Adrenal gland (tissue), 12 donors: Measurements from ENCODE around the gene MORN1. TPM values are rescaled to one million over a fixed set of nuclear protein-coding genes. Genes with fewer than 3 reads are reported as not detected.

ENCODE experiments used
- DNase-seq, 7 donors: peaks; one replicate each; pipeline ENCODE4 v3.0.0-alpha.2; 2019 to 2020
- H3K27ac ChIP-seq, 5 donors: fragments of 200-600 bp; sonication (generic) in 4 of 5; 1 replicate in 3 of 5; 2 replicates in 2 of 5; pipeline versions ENCODE4 v1.5.1 to v1.8.0; 2016 to 2020; ENCODE audit warnings: mild to moderate bottlenecking in 1 of 5
- H3K27me3 ChIP-seq: fragments of 200-600 bp; 2 replicates; pipeline ENCODE4 v1.8.0; 2021
- H3K36me3 ChIP-seq, 2 donors: fragments of 200-600 bp; replicated peaks in 1 of 2; 1 replicate in 1 of 2; 2 replicates in 1 of 2; pipeline versions ENCODE4 v1.5.1 to v1.8.0; 2018 to 2022
- H3K4me1 ChIP-seq, 2 donors: fragments of 200-600 bp; replicated peaks in 1 of 2; 1 replicate in 1 of 2; 2 replicates in 1 of 2; pipeline versions ENCODE4 v1.5.1 to v1.8.0; 2018 to 2021
- H3K4me3 ChIP-seq, 4 donors: fragments of 200-600 bp; sonication (generic) in 3 of 4; one replicate each; pipeline ENCODE4 v1.5.1; 2016 to 2018
- H3K9me3 ChIP-seq, 3 donors: fragments of 200-600 bp; sonication (generic) in 1 of 3; replicated peaks in 1 of 3; 1 replicate in 2 of 3; 2 replicates in 1 of 3; pipeline versions ENCODE4 v1.5.1 to v1.8.0; 2016 to 2021
- CTCF ChIP-seq, 6 experiments: fragments of 450-650 bp in 4 of 6; fragments of 200-600 bp in 2 of 6; sonication (generic) in 1 of 6; IDR thresholded peaks; 1 replicate in 5 of 6; 2 replicates in 1 of 6; pipeline versions ENCODE4 v1.5.1 to v1.8.0; 2016 to 2021; ENCODE audit warnings: antibody characterized with exemption in 6 of 6, mild to moderate bottlenecking in 2 of 6, moderate library complexity in 1 of 6
- POLR2A ChIP-seq, 2 donors: fragments of 450-650 bp; IDR thresholded peaks; one replicate each; pipeline ENCODE4 v1.6.1; 2017; ENCODE audit warnings: antibody characterized with exemption in 2 of 2, mild to moderate bottlenecking in 2 of 2, moderate library complexity in 1 of 2
- WGBS, 4 donors: extraction: QIAGEN DNeasy Blood & Tissue Kit in 2 of 4; methylation state at CpG; one replicate each; pipeline versions ENCODE4 v1.1.5 to v1.1.7; 2013 to 2017; 5-methylcytosine and 5-hydroxymethylcytosine counted together
- intact Hi-C, 2 donors: fragments of 100-400 bp; cut with DNase I; formaldehyde crosslinking; loops; one replicate each; pipeline versions ENCODE4 v1.14.1 to v1.15.0; 2022 to 2023
- polyA plus RNA-seq, 3 donors: library from polyadenylated mRNA; stranded (reverse); fragments of 200-250 nt in 2 of 3; fragments of 350-450 nt in 1 of 3; fragmentation: Illumina TruSeq in 1 of 3; extraction: RNeasy Lipid Tissue Mini Kit (QIAGEN cat#74804) in 1 of 3; gene quantifications; one replicate each; pipeline ENCODE4 v1.2.3, GENCODE V29; 2013 to 2014
- total RNA-seq, 9 donors: library from RNA; depleted of rRNA in 4 of 9; stranded (reverse); fragments of >200 nt in 4 of 9; fragments of 120-200 nt in 1 of 9; fragmentation: NEBNext Ultra II Directional in 1 of 9; extraction: Animal tissue kit (Norgen Biotek cat#: 25700) in 1 of 9; gene quantifications; one replicate each; pipeline versions ENCODE4 v1.1.0 to v1.2.4, GENCODE V29; 2013 to 2023
- donor health status: healthy with polysubstance abuse.
- donor health status: Bipolar disorder and iron deficiency.
- donor health status: DM: yes; HTN: yes; CAD: no.
- donor health status: DM: no; HTN: no; CAD: no.
- donor health status: DM: no; HTN: no; CAD: no.
- donor health status: DM: yes; HTN: yes; CAD: no.

The MORN1 gene
- total and polyA plus RNA-seq, 12 donors, result 1.8 to 14.1 (median 8.7) TPM

- 83 to 93% (median 87%) methylated on average over 4 to 29 of the region's 29 CpGs for WGBS, 4 donors
- no peaks in the 10 kb centered on the region for H3K4me1 ChIP-seq
- no peak for DNase-seq
- no peak for TF ChIP-seq CTCF (IDR thresholded peaks at IDR 0.05)
- TF ChIP-seq POLR2A (IDR thresholded peaks at IDR 0.05), result no peak
- no peak overlapping the region for H3K27ac ChIP-seq
- H3K4me3 ChIP-seq, result no peak overlapping the region
- intact Hi-C loops, result no loop called here
- no peaks in the 10 kb centered on the region for H3K36me3 ChIP-seq
- no peaks in the 10 kb centered on the region for H3K27me3 ChIP-seq
- no peaks in the 10 kb centered on the region for H3K9me3 ChIP-seq
Observed at GRCh38 chr1:2344744-2345296, 46.5 kb downstream of the MORN1 start.

GRCh38 chr1:2344121-2344681 is 47.2 kb downstream of the MORN1 start:
- no peak for TF ChIP-seq CTCF (IDR thresholded peaks at IDR 0.05)
- no peak for TF ChIP-seq POLR2A (IDR thresholded peaks at IDR 0.05)
- H3K36me3 ChIP-seq, result no peaks in the 10 kb centered on the region
- no peak overlapping the region for H3K27ac ChIP-seq
- intact Hi-C loops, result no loop called here
- H3K4me1 ChIP-seq, result no peaks in the 10 kb centered on the region
- H3K4me3 ChIP-seq, result no peak overlapping the region
- WGBS, 4 donors, result 89 to 94% (median 92%) methylated on average over 3 to 24 of the region's 24 CpGs
- no peak for DNase-seq
- H3K9me3 ChIP-seq, result no peaks in the 10 kb centered on the region
- no peaks in the 10 kb centered on the region for H3K27me3 ChIP-seq

- intact Hi-C loops, result no loop called here
- no peak for DNase-seq
- H3K4me3 ChIP-seq, result no peak overlapping the region
- H3K4me1 ChIP-seq, result no peaks in the 10 kb centered on the region
- no peaks in the 10 kb centered on the region for H3K36me3 ChIP-seq
- TF ChIP-seq CTCF (IDR thresholded peaks at IDR 0.05) (no peak), POLR2A (IDR thresholded peaks at IDR 0.05) (no peak)
- no peak overlapping the region for H3K27ac ChIP-seq
- no peaks in the 10 kb centered on the region for H3K27me3 ChIP-seq
- WGBS, 4 donors, result 82 to 89% (median 88%) methylated on average over 19 to 39 of the region's 39 CpGs
- no peaks in the 10 kb centered on the region for H3K9me3 ChIP-seq
Observed at GRCh38 chr1:2343023-2343935, 48.1 kb downstream of the MORN1 start.

- H3K36me3 ChIP-seq, result no peaks in the 10 kb centered on the region
- H3K4me3 ChIP-seq, result no peak overlapping the region
- no peaks in the 10 kb centered on the region for H3K9me3 ChIP-seq
- H3K27ac ChIP-seq, result no peak overlapping the region
- intact Hi-C loops, result no loop called here
- 77 to 86% (median 83%) methylated on average over 21 of the region's 21 CpGs for WGBS, 4 donors
- DNase-seq, result no peak
- no peaks in the 10 kb centered on the region for H3K4me1 ChIP-seq
- TF ChIP-seq POLR2A (IDR thresholded peaks at IDR 0.05), result no peak
- TF ChIP-seq CTCF (IDR thresholded peaks at IDR 0.05), result no peak
- no peaks in the 10 kb centered on the region for H3K27me3 ChIP-seq
Observed at GRCh38 chr1:2342384-2343022, 48.9 kb downstream of the MORN1 start.
